HG02884 (cell line): ENCODE results near the gene IMPA2.
A peak's percentile ranks its signal among the peaks of the same experiment; 100 is the strongest.
"Not testable (repeated sequence)": the region's sequence is repeated elsewhere in the genome, so short reads cannot be mapped to it uniquely, and the experiment has no call there.

ENCODE experiments used
- ATAC-seq: cut with Tn5 transposase; IDR thresholded peaks from one replicate; pipeline ENCODE4 v1.9.1; 2021; ENCODE audit warnings: mild to moderate bottlenecking, moderate library complexity; ENCODE audit not compliant: unreplicated experiment

IMPA2 gene

GRCh38 chr18:12027046-12027445 lies 45.7 kb downstream of the IMPA2 start:
- ATAC-seq, result no peak

- ATAC-seq, result no peak
These were observed 46.2 kb downstream of the IMPA2 start for GRCh38 chr18:12027480-12027879.

DNA sequence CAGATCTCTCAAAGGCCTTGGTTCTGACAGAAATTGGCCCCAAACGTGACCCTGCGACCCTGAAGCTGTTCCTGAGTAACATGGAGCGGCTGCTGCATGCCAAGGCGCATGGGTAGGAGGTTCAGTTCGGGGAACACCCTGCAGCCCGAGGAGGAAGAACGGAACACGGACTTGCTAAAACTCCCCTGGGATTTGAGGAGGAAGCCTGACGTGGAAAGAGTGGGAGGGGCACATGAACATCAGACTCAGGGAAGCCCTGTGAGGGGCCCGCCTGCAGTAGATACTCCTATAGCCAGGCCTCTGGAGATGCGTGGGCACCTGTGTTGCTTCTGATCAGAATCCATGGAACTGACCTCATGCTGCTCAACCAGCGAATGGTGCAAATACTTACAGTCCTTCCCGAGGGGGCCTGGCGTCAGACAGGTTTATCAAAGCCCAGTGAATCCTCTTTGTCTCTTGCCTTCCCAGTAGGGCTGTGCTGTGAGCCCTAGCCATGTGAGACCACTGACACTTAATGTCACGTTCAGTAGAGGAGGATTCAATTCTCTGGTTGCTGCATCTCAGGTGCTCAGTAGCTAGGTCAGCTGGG lies 46.8 kb downstream of the IMPA2 start:
- ATAC-seq, result no peak

- ATAC-seq, result no peak
These were observed 47.4 kb downstream of the IMPA2 start for GRCh38 chr18:12028674-12029073.

GRCh38 chr18:12029786-12030584 lies 48.7 kb downstream of the IMPA2 start:
- no peak for ATAC-seq

- no peak for ATAC-seq
These were observed 49.4 kb downstream of the IMPA2 start for GRCh38 chr18:12030670-12031069.

GRCh38 chr18:12031181-12031580 lies 49.9 kb downstream of the IMPA2 start:
- no peak for ATAC-seq

- ATAC-seq, result no peak
These were observed 50.5 kb downstream of the IMPA2 start for GRCh38 chr18:12031846-12032245.

- ATAC-seq, result no peak
These were observed 51.7 kb downstream of the IMPA2 start for GRCh38 chr18:12032786-12033642.

- ATAC-seq, result no peak
These were observed 52.3 kb downstream of the IMPA2 start for GRCh38 chr18:12033643-12034025.

GRCh38 chr18:12034241-12035100 lies 53.2 kb downstream of the IMPA2 start:
- no peak for ATAC-seq

GRCh38 chr18:12035481-12035880 lies 54.2 kb downstream of the IMPA2 start:
- no peak for ATAC-seq

DNA sequence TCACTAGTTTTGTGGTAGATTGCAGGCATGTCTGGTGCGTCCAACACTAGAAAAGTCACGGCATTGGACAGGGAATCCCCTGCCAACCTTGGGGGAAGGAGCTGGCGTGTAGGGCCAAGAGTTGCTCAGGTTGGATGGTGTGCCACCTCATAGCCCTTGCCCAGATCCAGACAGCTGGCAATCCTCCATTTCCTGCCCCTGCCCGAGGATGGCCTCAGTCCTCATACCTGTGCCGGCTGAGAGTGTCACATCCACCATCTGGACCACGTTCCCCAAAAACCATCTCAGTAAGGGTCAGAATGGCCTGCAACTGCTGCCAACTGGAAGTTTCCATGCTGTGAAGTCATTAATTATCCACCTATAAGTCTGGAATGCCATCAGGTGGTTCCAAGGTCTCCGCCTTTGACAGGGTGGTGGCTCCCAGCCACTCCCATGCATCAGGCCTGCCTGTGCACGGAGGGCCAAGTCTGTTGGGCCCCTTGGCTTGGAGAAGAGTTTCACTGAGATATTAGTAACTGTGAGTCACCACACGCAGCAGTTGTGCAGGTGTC lies 55.0 kb downstream of the IMPA2 start:
- no peak for ATAC-seq

DNA sequence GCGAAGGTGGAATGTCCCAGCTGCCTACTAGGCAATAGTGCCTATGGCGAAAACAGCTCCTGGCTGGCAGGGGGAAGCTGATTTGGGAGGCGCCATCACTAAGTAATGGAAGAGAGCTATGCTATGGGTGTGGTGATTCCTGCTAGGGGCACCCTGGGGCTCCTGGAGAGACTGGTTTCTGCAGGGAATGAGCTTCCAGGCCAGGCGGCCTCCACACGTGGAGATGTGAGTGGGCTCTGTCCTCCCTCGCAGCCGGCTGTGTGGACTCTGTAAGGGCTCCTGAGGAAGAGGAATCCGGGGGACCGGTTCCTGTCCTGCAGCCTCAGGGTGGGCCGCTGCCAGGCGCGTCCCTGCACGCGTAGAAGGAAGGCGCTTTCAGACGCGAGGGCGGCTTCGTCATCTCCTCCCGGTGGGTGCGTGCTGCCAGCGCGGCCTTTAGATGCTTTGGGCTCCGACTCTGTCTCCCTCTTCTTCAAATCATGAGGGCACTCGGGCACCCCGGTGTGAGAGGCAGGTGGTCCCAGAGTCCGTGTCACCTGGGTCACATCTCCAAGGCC lies 56.9 kb downstream of the IMPA2 start:
- ATAC-seq, result no peak

DNA sequence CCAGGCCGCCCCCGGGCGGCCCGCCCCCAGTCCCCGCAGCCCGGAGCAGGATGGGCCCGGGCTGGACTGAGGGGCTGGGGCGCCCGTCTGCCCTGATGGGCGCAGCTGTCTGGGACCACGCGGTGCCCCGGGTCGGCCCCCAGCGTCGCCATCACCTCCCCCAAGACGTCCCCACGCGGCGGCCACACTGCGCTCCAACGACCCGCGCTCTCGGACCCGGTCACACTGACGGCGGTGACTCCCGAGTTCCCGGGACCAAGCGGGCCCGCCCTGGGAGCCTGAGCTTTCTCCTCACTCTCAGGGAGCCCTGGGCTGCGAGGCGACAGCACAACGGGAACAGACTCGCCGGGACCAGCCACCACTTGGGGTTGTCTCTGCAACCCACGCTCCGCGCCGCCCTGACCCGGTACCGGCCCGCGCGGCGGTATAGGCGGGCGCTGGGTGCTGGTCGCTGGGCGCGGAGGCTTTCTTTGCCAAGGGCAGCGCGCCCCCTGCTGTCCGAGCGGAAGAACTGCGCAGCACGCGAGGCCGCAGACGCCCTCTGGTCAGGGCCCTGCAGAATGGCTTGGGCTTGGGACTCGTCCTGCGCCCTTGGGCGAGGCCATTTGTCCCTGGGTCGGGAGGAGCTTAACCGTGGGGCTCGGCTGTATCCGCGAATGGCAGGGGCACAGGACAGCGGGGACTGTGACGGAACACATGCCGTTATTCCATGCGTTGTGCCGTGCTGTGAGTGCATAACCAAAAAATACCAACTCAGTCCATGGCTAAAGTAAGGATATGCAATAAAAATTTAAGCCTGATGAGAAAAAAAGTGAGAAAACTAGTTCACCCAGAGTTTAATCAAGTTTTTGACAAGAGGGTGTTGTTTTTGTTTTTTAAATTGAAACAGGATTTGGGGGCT lies 57.6 kb downstream of the IMPA2 start:
- peak; percentile 87 for ATAC-seq

- ATAC-seq, result not testable (repeated sequence)
These were observed 58.2 kb downstream of the IMPA2 start for GRCh38 chr18:12039540-12039930.

DNA sequence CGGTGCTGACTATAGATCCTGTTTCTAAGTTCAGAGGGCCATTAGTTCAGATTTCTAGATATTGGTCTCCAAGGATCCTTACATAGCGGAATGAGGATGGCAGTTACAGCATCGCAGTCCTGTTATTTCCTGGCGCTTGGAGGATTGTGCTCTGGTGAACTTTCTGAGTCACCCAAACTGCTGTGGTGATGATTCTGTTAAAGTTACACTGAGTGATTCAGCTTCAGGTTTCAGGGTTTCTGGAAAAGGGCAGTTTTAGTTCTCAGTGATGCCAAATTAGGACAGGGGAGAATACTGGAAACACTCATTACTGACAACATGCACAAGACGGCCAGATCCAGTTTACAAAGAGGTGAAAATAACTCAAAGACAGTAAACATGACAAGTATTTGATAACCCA lies 60.3 kb downstream of the IMPA2 start:
- ATAC-seq, result no peak

GRCh38 chr18:12043811-12044210 lies 62.5 kb downstream of the IMPA2 start:
- no peak for ATAC-seq

GRCh38 chr18:12044591-12044990 lies 63.3 kb downstream of the IMPA2 start:
- no peak for ATAC-seq
